GM12878 (cell line): ENCODE results near the gene THUMPD3. TPM values are rescaled to one million over a fixed set of nuclear protein-coding genes. Genes with fewer than 3 reads are reported as not detected.

Source experiments
- ATAC-seq: fragments of 200-7000 bp; cut with Tn5 transposase; 3 replicates; pipeline ENCODE4 v1.9.1; 2020; ENCODE audit warnings: mild to moderate bottlenecking, moderate library complexity
- BruUV-seq: library from RNA; stranded (reverse); fragments of 400-500 nt; replicated peaks from 2 replicates; lab custom pipeline; 2021; lab: Mats Ljungman, UMichigan
- CTCF ChIA-PET: fragments of 300-600 bp; sonication (Branson Sonifier 250); formaldehyde crosslinking; extraction: SDS; loops from one replicate; lab custom pipeline; 2021; ENCODE audit warnings: inconsistent platforms; lab: Yijun Ruan, JAX
- POLR2A ChIA-PET: fragments of 350-600 bp; formaldehyde crosslinking; extraction: SDS; loops from one replicate; lab custom pipeline; 2021; ENCODE audit warnings: inconsistent platforms; lab: Charles Lee
- RAD21 ChIA-PET: fragments of 300-600 bp; sonication (Branson Sonifier 250); formaldehyde crosslinking; loops from one replicate; lab custom pipeline; 2023; ENCODE audit warnings: antibody characterized with exemption; ENCODE audit not compliant: unreplicated experiment; lab: Charles Lee
- SMC1A ChIA-PET: fragments of 300-600 bp; sonication (Branson Sonifier 250); formaldehyde crosslinking; loops from one replicate; lab custom pipeline; 2023; ENCODE audit not compliant: unreplicated experiment, uncharacterized antibody; lab: Charles Lee
- DNase-seq: peaks from one replicate; pipeline ENCODE4 v3.0.0-alpha.2; 2011; ENCODE audit warnings: low read depth, low spot score
- FAIRE-seq: peaks from 3 replicates; lab custom pipeline; 2011; peaks lifted over from hg19 to GRCh38; lab: Jason Lieb, UNC
- H2AFZ ChIP-seq: 2 replicates; pipeline ENCODE4 v1.6.0; 2011; ENCODE audit warnings: low read depth, low read length, control low read depth; ENCODE audit not compliant: control insufficient read depth
- H3K27ac ChIP-seq: 2 replicates; pipeline ENCODE4 v1.5.1; 2011; ENCODE audit warnings: control low read depth; ENCODE audit not compliant: control insufficient read depth, insufficient read depth
- H3K27me3 ChIP-seq, 2 experiments: replicated peaks in 1 of 2; 2 replicates each; pipeline versions ENCODE4 v1.6.0 to v1.6.1; 2011; ENCODE audit warnings: low read length in 1 of 2; ENCODE audit not compliant: control insufficient read depth in 2 of 2, insufficient read depth in 2 of 2
- H3K36me3 ChIP-seq, 2 experiments: 2 replicates each; pipeline ENCODE4 v1.5.1; 2011; ENCODE audit warnings: low read length in 1 of 2; ENCODE audit not compliant: control insufficient read depth in 2 of 2, insufficient read depth in 2 of 2
- H3K4me1 ChIP-seq: 2 replicates; pipeline ENCODE4 v1.6.1; 2011; ENCODE audit warnings: mild to moderate bottlenecking, low read length, moderate library complexity, mixed read lengths; ENCODE audit not compliant: control insufficient read depth, insufficient read depth
- H3K4me2 ChIP-seq: 2 replicates; pipeline ENCODE4 v1.6.0; 2011; ENCODE audit warnings: control low read depth; ENCODE audit not compliant: control insufficient read depth, insufficient read depth
- H3K4me3 ChIP-seq: fragments of 200-600 bp; sonication (generic); 2 replicates; pipeline ENCODE4 v1.5.1; 2016
- H3K79me2 ChIP-seq: 2 replicates; pipeline ENCODE4 v1.6.0; 2011; ENCODE audit warnings: low read length; ENCODE audit not compliant: control insufficient read depth, insufficient read depth
- H3K9ac ChIP-seq: 2 replicates; pipeline ENCODE4 v1.8.0; 2011; ENCODE audit warnings: low read length, control low read depth, mixed read lengths; ENCODE audit not compliant: control insufficient read depth, insufficient read depth
- H3K9me3 ChIP-seq: replicated peaks from 3 replicates; pipeline ENCODE4 v1.5.1; 2011; ENCODE audit warnings: mild to moderate bottlenecking, low read length; ENCODE audit not compliant: control insufficient read depth, insufficient read depth
- H4K20me1 ChIP-seq: 2 replicates; pipeline ENCODE4 v1.6.0; 2011; ENCODE audit not compliant: control insufficient read depth, insufficient read depth
- ASH2L ChIP-seq: fragments of 300-600, 200-600 bp; sonication (generic); IDR thresholded peaks from 2 replicates; pipeline ENCODE4 v1.6.1; 2017; ENCODE audit warnings: low read depth, mild to moderate bottlenecking, borderline replicate concordance
- BHLHE40 ChIP-seq, 2 experiments: fragments of 450-650 bp in 1 of 2; IDR thresholded peaks; 2 replicates each; pipeline ENCODE4 v1.6.1; 2011 to 2017; ENCODE audit warnings: low read depth in 2 of 2, borderline replicate concordance in 1 of 2, improper control_type of control experiment in 1 of 2, low read length in 1 of 2, mild to moderate bottlenecking in 1 of 2
- CEBPB ChIP-seq, 2 experiments: fragments of 150-350 bp in 1 of 2; IDR thresholded peaks; 2 replicates each; pipeline ENCODE4 v1.6.1; 2012 to 2014; ENCODE audit warnings: low read depth in 2 of 2, low read length in 2 of 2, borderline replicate concordance in 1 of 2, inconsistent platforms in 1 of 2
- E2F8 ChIP-seq: fragments of 450-650 bp; IDR thresholded peaks from 2 replicates; pipeline ENCODE4 v1.6.1; 2018; ENCODE audit warnings: mild to moderate bottlenecking, low read depth, moderate library complexity; ENCODE audit not compliant: partially characterized antibody
- ETV6 ChIP-seq, 2 experiments: fragments of 450-650 bp in 1 of 2; IDR thresholded peaks in 1 of 2; conservative IDR thresholded peaks in 1 of 2; 2 replicates each; pipeline ENCODE4 v1.6.1; 2014; ENCODE audit warnings: antibody characterized with exemption in 1 of 2, borderline replicate concordance in 1 of 2, low read depth in 1 of 2, mild to moderate bottlenecking in 1 of 2, moderate library complexity in 1 of 2
- HDGF ChIP-seq: fragments of 450-650 bp; IDR thresholded peaks from 2 replicates; pipeline ENCODE4 v1.6.1; 2016; ENCODE audit warnings: antibody characterized with exemption
- MTA3 ChIP-seq: IDR thresholded peaks from 2 replicates; pipeline ENCODE4 v1.6.1; 2012; ENCODE audit warnings: low read length, inconsistent platforms, borderline replicate concordance
- NBN ChIP-seq: fragments of 450-650 bp; IDR thresholded peaks from 2 replicates; pipeline ENCODE4 v1.6.1; 2016
- NR2C2 ChIP-seq: IDR thresholded peaks from 2 replicates; pipeline ENCODE4 v1.6.1; 2011; ENCODE audit warnings: borderline replicate concordance, low read depth; ENCODE audit not compliant: control insufficient read depth, insufficient read length
- PAX8 ChIP-seq: fragments of 450-650 bp; IDR thresholded peaks from 2 replicates; pipeline ENCODE4 v1.6.1; 2017; ENCODE audit warnings: mild to moderate bottlenecking, moderate library complexity
- PML ChIP-seq: IDR thresholded peaks from 2 replicates; pipeline ENCODE4 v1.6.1; 2012; ENCODE audit warnings: low read length, inconsistent platforms
- POLR2AphosphoS5 ChIP-seq: IDR thresholded peaks from 2 replicates; pipeline ENCODE4 v1.6.1; 2011; ENCODE audit warnings: mild to moderate bottlenecking, low read length, inconsistent platforms
- RELB ChIP-seq: fragments of 450-650 bp; IDR thresholded peaks from 2 replicates; pipeline ENCODE4 v1.6.1; 2017; ENCODE audit warnings: low read depth, mild to moderate bottlenecking, moderate library complexity
- SRF ChIP-seq, 2 experiments: IDR thresholded peaks; 2 replicates each; pipeline ENCODE4 v1.6.1; 2011; ENCODE audit warnings: low read depth in 2 of 2, low read length in 2 of 2, mild to moderate bottlenecking in 1 of 2, moderate library complexity in 1 of 2
- STAT3 ChIP-seq: IDR thresholded peaks from 2 replicates; pipeline ENCODE4 v1.6.1; 2011; ENCODE audit warnings: low read depth, low read length, improper control_type of control experiment
- USF2 ChIP-seq: IDR thresholded peaks from 2 replicates; pipeline ENCODE4 v1.6.1; 2011; ENCODE audit warnings: low read depth, low read length, improper control_type of control experiment, borderline replicate concordance
- WGBS: methylation state at CpG from one replicate; pipeline ENCODE4 v1.1.6; 2016; ENCODE audit warnings: low lambda C conversion rate; ENCODE audit not compliant: insufficient replicate concordance, insufficient coverage; ENCODE audit errors: missing lambda C conversion rate; 5-methylcytosine and 5-hydroxymethylcytosine counted together
- in situ Hi-C: fragments of 300-500 bp; cut with MboI; formaldehyde crosslinking; loops from 9 replicates; pipeline ENCODE4 v1.14.3; 2018; ENCODE audit warnings: mixed read lengths
- intact Hi-C: fragments of 100-400 bp; cut with micrococcal nuclease; formaldehyde crosslinking; loops from one replicate; pipeline ENCODE4 v1.14.2; 2022; ENCODE audit not compliant: unreplicated experiment
- polyA plus RNA-seq, 11 experiments: library from polyadenylated mRNA; depleted of rRNA in 4 of 11; unstranded in 6 of 11; stranded (reverse) in 5 of 11; fragments of >200 nt; fragmentation: Nextera tagmentation in 4 of 11; fragmentation: Illumina TruSeq in 1 of 11; extraction: Ambion mirVana in 4 of 11; extraction: Trizol in 1 of 11; gene quantifications; 1 replicate in 1 of 11; 2 replicates in 10 of 11; pipeline versions ENCODE4 v1.2.1 to v1.2.3, GENCODE V29; 2011 to 2016; ENCODE audit warnings: inconsistent platforms in 2 of 11, missing spikeins in 2 of 11, low read depth in 1 of 11
- total RNA-seq, 4 experiments: library from RNA; depleted of rRNA in 3 of 4; stranded (reverse); fragments of >200 nt in 3 of 4; fragmentation: Illumina TruSeq in 1 of 4; extraction: Trizol in 1 of 4; gene quantifications; 2 replicates each; pipeline versions ENCODE4 v1.2.1 to v1.2.3, GENCODE V29; 2013 to 2021

THUMPD3 gene
- total and polyA plus RNA-seq, 10 of the 15 experiments (the other 5 are each of a cell fraction or from before 2014, with no cell fraction given): 28.7 to 47.4 (median 41.8) TPM

GRCh38 chr3:9395570-9396300, 32.9 kb downstream of the THUMPD3 start:
- ChIA-PET RAD21 (interaction anchor here (0.9 to 3.5 kb wide), 9 partner anchors 8 to 253 kb away, joined by 3 to 20 read pairs (median 4); partner anchors contain the start of genes MTMR14 and THUMPD3), POLR2A (interaction anchor here (0.7 to 4.8 kb wide), 18 partner anchors 8 to 494 kb away, joined by 3 to 47 read pairs (median 4); partner anchors contain the start of gene THUMPD3), SMC1A (interaction anchor here (0.5 to 5.3 kb wide), 20 partner anchors 8 to 108 kb away, joined by 3 to 43 read pairs (median 4); partner anchors contain the start of gene THUMPD3), CTCF (interaction anchor here (0.7 to 3.4 kb wide), 9 partner anchors 9 to 108 kb away, joined by 3 to 21 read pairs (median 4); partner anchors contain the start of gene THUMPD3)
- TSS peak; percentile 45 for BruUV-seq
- Histone ChIP-seq H2AFZ (peak overlapping the region; percentile 19), H3K9ac (peak overlapping the region; percentile 91), H4K20me1 (peaks cover 3% of the 10 kb centered on the region), H3K27me3 (no peaks in the 10 kb centered on the region), H3K27ac (peak overlapping the region; percentile 93), H3K79me2 (peaks cover 91% of the 10 kb centered on the region), H3K4me1 (peaks cover 8% of the 10 kb centered on the region; the same call in 1 of the 2 replicates), H3K4me3 (peak overlapping the region; percentile 77), H3K4me2 (peak overlapping the region; percentile 89), H3K36me3 (peaks cover 2 to 34% of the 10 kb centered on the region in 2 experiments), H3K9me3 (no peaks in the 10 kb centered on the region)
- 11% methylated on average over 15 of the region's 15 CpGs for WGBS
- in situ Hi-C loops (no loop called here), intact Hi-C loops (loop anchor here (1.0 kb wide), 1 partner anchor 32 kb away; the partner anchor contains the start of gene THUMPD3)
- ATAC-seq (no peak), DNase-seq (no peak), FAIRE-seq (peak; percentile 73)
- peak; percentile 22; the same call in 1 of the 2 replicates for TF ChIP-seq PML
- peak in 1 of 2 experiments; percentile 26; a peak in 2 of 4 replicates for TF ChIP-seq BHLHE40 (IDR thresholded peaks at IDR 0.05; ENCODE audit: borderline replicate concordance in 1 of 2, low read depth in 2 of 2, low read length in 1 of 2)
- TF ChIP-seq ASH2L: no peak
- TF ChIP-seq E2F8: no peak
- 0 out of 2 replicates have a peak, but pooled peaks have one; percentile 15 for TF ChIP-seq NBN
- no peak for TF ChIP-seq MTA3
- TF ChIP-seq SRF (IDR thresholded peaks at IDR 0.05; ENCODE audit: low read depth in 2 of 2, low read length in 2 of 2): no peak
- TF ChIP-seq USF2: no peak
- peak; percentile 23; the same call in 1 of the 2 replicates for TF ChIP-seq RELB
- no peak for TF ChIP-seq PAX8
- peak; percentile 24; the same call in 1 of the 2 replicates for TF ChIP-seq POLR2AphosphoS5
- TF ChIP-seq STAT3: no peak
- peak; percentile 81; the same call in 1 of the 2 replicates for TF ChIP-seq HDGF
- no peak for TF ChIP-seq CEBPB (IDR thresholded peaks at IDR 0.05; ENCODE audit: borderline replicate concordance in 1 of 2, low read depth in 2 of 2, low read length in 2 of 2)
- no peak for TF ChIP-seq ETV6 (conservative IDR thresholded peaks at IDR 0.05 in 1 of 2, IDR thresholded peaks at IDR 0.05 in 1 of 2; ENCODE audit: borderline replicate concordance in 1 of 2, low read depth in 1 of 2)
- no peak for TF ChIP-seq NR2C2
